ENCODE results near the gene CHAD. TPM values are rescaled to one million over a fixed set of nuclear protein-coding genes. Genes with fewer than 3 reads are reported as not detected.

CHAD gene
- total RNA-seq, 1 experiment from 2014 or later = not detected

GRCh38 chr17:50458270-50458669 lies 10.4 kb downstream of the CHAD start:
- DNase-seq (ENCODE audit: low read depth) = no peak

- DNase-seq (ENCODE audit: low read depth) = no peak
Measured at GRCh38 chr17:50457621-50458020, 11.1 kb downstream of the CHAD start.

- DNase-seq (ENCODE audit: low read depth) = no peak
Measured at GRCh38 chr17:50453901-50454300, 14.8 kb downstream of the CHAD start.

DNA sequence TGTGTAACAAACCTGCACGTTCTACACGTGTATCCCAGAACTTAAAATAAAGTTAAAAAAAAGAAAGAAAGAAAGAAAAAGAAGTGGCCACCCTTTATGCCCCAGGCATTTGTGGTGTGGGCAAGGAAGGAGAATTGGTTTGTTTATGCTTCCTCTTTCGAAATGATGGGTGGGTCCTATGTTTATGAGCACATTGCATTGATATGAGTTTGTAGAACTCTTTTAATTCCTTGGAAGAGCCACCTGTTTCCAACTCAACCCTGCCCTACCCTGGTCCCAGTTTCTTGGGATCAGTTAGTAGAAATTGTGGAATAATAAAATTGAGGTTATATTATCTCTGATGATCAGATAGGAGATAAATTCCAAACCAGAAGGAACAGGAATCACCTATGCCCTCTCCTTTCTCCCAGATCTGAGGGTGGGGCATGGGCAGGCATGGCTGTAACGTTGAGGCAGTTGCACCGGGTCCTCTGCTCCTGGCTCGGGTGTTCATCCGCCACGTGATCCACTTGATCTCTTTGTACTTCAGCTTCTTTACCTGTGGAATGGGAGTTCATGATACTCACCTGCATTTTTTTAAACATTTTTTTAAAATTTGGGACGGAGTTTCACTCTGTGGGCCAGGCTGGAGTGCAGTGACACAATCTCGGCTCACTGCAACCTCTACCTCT lies 15.9 kb downstream of the CHAD start:
- DNase-seq (ENCODE audit: low read depth) = peak; percentile 34

DNA sequence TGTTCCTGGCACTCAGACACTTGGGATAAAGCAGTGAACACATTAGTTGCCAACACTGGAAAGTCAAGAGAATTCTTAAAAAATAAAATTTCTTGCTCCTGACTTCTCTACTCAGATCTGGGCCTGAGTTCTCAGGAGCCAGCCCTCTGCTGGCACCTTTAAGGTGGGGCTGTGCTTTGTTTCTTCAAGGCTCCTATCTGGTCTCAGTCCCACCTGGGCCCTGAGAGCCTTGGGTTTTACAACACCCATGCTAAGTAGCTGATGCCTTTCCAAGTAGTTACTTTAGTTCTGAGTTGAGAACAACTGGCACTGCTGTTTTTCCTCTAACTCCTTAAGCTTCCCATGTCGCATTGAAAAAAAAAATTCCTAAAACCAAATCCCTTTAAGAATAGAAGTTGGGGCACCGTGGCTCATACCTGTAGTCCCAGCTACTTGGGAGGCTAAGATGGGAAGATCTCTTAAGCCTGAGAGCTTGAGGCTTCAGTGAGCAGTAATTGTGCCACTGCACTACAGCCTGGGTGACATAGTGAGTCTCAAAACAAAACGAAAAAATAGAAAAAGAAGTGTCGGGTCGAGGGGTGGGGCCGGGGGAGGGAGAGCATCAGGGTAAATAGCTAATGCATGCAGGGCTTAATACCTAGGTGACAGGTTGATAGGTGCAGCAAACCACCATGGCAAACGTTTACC lies 16.6 kb downstream of the CHAD start:
- DNase-seq (ENCODE audit: low read depth) = no peak

GRCh38 chr17:50448643-50449042 lies 20.0 kb downstream of the CHAD start:
- no peak for DNase-seq (ENCODE audit: low read depth)

GRCh38 chr17:50447870-50448595 lies 20.6 kb downstream of the CHAD start:
- DNase-seq (ENCODE audit: low read depth) = no peak

DNA sequence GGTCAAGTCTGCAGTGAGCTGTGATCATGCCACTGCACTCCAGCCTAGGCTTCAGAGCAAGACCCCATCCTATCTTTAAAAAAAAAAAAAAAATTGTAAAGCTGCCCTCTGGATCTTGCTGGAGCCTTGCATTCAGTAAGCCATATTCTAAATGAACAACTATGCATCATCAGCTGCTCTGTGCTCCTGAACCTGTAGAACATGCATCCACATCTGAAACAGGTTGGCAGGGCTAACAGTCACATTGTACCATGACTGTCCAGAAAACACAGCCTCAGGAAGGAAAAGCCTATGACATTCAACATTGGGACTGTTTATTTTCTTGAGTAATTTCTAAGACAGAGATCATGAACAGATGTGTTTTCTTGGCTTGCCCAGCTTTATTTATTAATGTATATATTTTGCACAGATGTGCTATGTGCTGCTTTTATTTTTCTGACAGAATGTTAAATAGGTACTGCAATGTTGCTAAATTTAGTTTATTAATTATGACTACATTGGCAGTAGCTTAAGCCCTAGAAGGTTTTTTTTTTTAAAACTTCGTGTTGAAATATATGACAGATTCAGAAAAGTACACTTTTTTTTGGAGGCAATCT lies 22.9 kb downstream of the CHAD start:
- no peak for DNase-seq (ENCODE audit: low read depth)

DNA sequence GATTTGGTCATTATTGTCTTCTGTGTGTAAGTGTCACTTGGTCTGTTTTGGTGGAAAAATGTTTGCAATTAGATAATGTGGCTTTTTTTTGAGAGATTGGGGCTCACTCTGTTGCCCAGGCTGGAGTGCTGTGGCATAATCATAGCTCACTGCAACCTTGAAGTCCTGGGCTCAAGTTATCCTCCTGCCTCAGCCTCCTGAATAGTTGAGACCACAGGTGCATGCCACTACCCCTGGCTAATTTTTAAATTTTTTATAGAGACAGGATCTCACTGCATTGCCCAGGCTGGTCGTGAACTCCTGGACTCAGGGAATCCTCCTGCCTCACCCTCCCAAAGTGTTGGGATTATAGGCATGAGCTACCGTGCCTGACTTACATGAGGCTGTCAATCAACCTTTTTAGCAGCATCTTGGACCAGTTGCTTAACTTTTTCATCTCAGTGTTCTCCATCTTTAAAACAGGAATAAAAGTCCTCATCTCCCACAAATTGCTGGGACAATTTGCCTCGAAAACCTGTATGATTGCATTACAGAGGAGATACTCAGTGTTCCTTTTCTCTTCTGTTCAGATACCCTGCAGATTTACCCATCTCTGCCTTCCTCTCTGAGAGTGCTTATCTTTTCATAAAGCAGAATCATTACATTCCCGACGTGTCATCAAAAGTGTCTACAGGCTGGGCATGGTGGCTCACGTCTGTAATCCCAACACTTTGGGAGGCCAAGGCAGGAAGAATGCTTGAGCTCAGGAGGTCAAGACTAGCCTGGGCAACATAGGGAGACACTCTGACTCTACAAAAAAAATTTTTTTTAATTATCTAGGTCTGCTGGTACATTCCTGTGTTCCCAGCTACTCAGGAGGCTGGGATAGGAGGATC lies 23.6 kb downstream of the CHAD start:
- DNase-seq (ENCODE audit: low read depth) = no peak

- DNase-seq (ENCODE audit: low read depth) = no peak
Measured at GRCh38 chr17:50443505-50443974, 25.1 kb downstream of the CHAD start.

DNA sequence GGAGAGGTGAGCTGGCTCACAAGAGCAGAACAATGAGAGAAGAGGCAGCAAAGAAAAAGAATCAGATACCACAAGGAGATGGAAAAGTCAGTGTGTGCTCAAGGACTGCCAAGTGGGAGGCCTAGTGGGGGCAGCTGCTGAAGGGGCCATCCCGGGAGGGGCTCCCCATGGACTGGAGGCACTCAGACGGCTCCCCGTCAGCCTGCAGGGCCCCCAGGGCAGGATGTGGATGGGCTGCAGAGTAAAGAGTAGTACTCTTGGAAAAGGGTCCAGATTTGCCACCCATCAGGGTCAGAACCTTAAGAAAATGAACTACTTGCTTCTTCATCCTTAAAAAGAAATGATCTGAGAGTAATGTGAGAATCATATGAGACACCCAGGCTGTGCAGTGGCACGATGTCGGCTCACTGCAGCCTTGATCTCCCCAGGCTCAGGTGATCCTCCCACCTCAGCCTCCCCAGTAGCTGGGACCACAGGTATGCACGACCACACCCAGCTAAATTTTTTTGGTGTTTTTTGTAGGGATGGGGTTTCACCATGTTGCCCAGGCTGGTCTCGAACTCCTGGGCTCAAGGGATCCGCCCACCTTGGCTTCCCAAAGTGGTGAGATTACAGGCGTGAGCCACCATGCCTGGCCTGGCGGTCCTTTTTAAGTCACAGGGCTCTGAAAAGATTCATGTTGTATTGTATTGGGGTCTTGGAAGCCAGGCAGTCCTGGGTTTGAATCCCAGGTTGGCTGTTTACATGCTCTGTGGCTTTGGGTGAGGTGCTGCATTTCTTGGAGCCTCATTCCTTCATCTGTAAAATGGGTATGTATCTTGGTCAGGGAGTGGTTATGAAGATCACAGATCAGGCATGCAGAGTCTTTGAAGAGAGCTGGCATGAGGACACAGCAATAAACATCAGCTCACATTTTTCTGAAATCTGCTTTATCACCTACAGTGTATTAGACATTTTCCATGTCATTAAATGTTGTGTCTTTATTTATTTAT lies 27.5 kb downstream of the CHAD start:
- DNase-seq (ENCODE audit: low read depth) = no peak

GRCh38 chr17:50440172-50440837 lies 28.4 kb downstream of the CHAD start:
- no peak for DNase-seq (ENCODE audit: low read depth)

DNA sequence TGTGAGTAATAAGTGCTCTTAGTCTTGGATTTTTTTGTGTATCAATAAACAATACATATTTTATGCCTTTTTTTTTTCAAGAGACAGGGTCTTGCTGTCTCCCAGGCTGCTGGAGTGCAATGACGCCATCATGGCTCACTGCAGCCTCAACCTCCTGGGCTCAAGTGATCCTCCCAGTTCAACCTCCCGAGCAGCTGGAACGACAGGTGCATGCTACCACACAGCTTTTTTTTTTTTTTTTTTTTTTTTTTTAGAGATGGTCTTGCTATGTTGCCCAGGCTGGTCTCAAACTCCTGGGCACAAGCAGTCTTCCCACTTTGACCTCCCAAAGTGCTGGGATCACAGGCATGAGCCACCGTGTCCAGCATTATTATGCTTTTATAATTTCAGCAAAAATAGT lies 29.7 kb downstream of the CHAD start:
- DNase-seq (ENCODE audit: low read depth) = no peak

DNA sequence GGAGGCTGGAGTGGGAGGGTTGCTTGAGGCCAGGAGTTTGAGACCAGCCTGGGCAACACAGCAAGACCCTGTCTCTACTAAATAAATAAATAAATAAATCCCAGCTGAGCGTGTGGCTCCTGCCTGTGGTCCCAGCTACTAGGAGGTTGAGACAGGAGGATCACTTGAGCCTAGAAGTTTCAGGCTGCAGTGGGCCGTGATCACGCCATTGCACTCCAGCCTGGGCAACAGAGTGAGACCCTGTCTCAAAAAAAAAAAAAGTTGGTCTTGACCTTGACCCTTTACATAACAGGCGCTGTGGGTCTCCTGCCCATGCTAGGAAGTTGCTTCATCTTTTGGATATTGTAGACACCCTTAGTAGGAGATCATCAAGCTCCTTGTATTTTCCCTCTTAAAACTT lies 31.3 kb downstream of the CHAD start:
- DNase-seq (ENCODE audit: low read depth) = no peak

GRCh38 chr17:50432125-50432762 lies 36.4 kb downstream of the CHAD start:
- DNase-seq (ENCODE audit: low read depth) = no peak

DNA sequence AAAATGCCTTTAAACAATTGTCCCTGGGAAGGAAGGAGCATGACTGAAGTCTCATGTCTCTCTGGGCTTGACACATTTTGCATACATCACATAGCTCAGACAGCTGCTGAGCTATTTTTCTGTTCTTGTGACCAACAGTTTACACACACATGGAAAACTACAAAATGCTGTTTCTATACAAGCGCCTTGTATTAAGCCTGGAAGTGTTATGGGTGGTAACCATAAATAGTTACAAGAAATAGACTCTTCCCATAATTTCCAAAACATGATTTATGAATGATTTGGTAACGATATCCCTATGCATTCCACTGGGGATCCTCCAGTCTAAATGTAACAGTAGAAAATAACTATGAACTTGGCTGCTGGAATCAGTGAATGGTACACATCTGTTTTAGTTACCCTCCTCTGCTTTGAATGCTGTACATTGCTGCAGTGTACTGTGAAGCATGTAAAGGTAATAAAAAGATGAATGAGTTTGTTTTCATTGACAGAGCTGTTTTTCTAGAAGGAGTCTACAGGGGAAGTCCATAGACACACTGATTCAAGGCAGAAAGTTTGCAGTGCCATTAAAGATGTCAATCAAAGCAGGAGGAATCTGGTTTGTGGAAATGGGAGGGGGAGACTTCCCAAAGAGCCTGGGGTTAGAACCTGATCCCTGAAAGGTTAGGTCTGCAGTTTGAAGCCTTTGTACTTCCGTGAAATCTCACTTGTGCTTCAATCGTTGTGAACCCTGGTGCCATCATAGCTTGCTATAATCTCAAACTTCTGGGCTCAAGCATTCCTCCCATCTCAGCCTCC lies 37.7 kb downstream of the CHAD start:
- DNase-seq (ENCODE audit: low read depth) = no peak

DNA sequence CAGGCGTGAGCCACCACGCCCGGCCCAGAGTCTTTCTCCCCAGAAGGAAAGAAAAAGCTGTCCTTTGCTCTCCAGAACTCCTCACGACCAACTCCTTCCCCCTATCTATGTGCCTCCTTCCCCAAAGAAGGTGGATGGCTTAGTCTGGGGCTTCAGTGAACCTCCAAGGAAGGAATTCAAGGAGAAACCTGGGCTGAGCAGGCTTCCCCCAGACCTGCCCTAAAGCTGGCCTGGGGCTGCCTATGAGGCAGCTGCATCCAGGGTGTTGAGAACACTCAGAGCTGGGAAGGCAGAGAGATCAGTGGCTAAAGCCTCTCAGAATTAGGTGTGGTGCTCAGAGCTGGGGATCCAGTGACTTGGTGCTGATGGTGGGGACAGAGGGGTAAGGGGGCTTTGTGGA lies 38.9 kb downstream of the CHAD start:
- no peak for DNase-seq (ENCODE audit: low read depth)

GRCh38 chr17:50428831-50429424 lies 39.8 kb downstream of the CHAD start:
- DNase-seq (ENCODE audit: low read depth) = no peak
